Thoracic aorta (tissue), 2 donors: Measurements from ENCODE around the gene N4BP2L2. TPM values are rescaled to one million over a fixed set of nuclear protein-coding genes. Genes with fewer than 3 reads are reported as not detected.

Experiments used
- ATAC-seq: fragments of 150-250 bp; one replicate; pipeline ENCODE4 v1.8.0; 2017; ENCODE audit warnings: low read depth; ENCODE audit not compliant: insufficient number of reproducible peaks, low FRiP score
- DNase-seq: peaks from one replicate; pipeline ENCODE4 v3.0.0-alpha.2; 2020; ENCODE audit warnings: low spot score
- H3K27ac ChIP-seq, 2 donors: fragments of 200-600 bp; sonication (generic); 1 replicate in 1 of 2; 2 replicates in 1 of 2; pipeline ENCODE4 v1.5.1; 2016; ENCODE audit warnings: mild to moderate bottlenecking in 2 of 2, moderate library complexity in 2 of 2
- H3K27me3 ChIP-seq: fragments of 200-600 bp; sonication (generic); replicated peaks from 2 replicates; pipeline ENCODE4 v1.6.0; 2016; ENCODE audit warnings: mild to moderate bottlenecking; ENCODE audit not compliant: insufficient read depth
- H3K36me3 ChIP-seq: fragments of 200-600 bp; sonication (generic); one replicate; pipeline ENCODE4 v1.5.1; 2016
- H3K4me1 ChIP-seq, 2 donors: fragments of 200-600 bp; sonication (generic); 1 replicate in 1 of 2; 2 replicates in 1 of 2; pipeline versions ENCODE4 v1.5.1 to v1.6.0; 2016; ENCODE audit warnings: low read depth in 2 of 2, mild to moderate bottlenecking in 1 of 2; ENCODE audit not compliant: control insufficient read depth in 1 of 2
- H3K4me3 ChIP-seq: fragments of 200-600 bp; sonication (generic); 2 replicates; pipeline ENCODE4 v1.5.1; 2016; ENCODE audit warnings: mild to moderate bottlenecking
- H3K9me3 ChIP-seq: fragments of 200-600 bp; sonication (generic); 2 replicates; pipeline ENCODE4 v1.5.1; 2016
- total RNA-seq, 2 donors: library from RNA; depleted of rRNA; stranded (reverse); fragments of >200 nt; gene quantifications; one replicate each; pipeline versions ENCODE4 v1.1.0 to v1.2.3, GENCODE V29; 2016
- TF ChIP-seq, protein P1 (sequence below): fragments of 200-600 bp; sonication (generic); IDR thresholded peaks from one replicate; pipeline ENCODE4 v1.5.1; 2019; ENCODE audit warnings: antibody characterized with exemption

Gene N4BP2L2
- total RNA-seq, 2 donors from 2014 or later, result 135 to 251 TPM

DNA sequence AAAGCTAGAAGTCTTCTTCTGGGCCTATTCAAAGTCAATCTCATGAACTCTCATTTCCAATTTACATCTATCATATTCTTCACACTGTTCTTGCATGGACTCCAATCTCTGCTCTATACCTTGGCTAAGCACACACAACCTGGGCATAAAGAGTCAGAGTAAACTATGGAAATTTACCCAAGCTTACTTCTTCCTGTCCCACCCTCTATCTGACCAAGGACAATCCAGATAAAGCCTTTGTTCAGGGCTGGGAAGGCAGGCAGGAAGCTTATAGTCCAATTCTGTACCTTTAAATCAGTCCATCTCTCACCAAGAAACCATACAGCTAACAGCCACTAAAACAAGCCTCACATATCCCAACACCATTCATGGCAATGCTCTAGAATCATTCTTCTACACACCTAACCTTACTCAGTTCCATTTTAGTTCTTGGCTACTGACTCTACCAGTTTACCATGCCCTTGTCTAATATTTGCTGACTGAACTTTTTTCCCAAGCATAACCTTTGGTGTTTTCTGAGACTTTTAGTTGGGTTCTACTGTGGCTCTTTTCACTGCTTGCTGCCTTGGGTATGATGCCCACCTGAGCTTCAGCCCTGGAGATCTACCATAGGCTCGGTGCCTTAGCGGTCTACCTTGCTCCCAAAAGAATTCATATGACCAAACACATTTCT, 38.9 kb downstream of the N4BP2L2 start:
- Histone ChIP-seq H3K4me3 (no peak overlapping the region), H3K36me3 (no peaks in the 10 kb centered on the region), H3K9me3 (no peaks in the 10 kb centered on the region), H3K27me3 (no peaks in the 10 kb centered on the region), H3K4me1 (no peaks in the 10 kb centered on the region), H3K27ac (no peak overlapping the region)
- no peak for DNase-seq
- no peak for ATAC-seq
- TF ChIP-seq, protein P1, sequence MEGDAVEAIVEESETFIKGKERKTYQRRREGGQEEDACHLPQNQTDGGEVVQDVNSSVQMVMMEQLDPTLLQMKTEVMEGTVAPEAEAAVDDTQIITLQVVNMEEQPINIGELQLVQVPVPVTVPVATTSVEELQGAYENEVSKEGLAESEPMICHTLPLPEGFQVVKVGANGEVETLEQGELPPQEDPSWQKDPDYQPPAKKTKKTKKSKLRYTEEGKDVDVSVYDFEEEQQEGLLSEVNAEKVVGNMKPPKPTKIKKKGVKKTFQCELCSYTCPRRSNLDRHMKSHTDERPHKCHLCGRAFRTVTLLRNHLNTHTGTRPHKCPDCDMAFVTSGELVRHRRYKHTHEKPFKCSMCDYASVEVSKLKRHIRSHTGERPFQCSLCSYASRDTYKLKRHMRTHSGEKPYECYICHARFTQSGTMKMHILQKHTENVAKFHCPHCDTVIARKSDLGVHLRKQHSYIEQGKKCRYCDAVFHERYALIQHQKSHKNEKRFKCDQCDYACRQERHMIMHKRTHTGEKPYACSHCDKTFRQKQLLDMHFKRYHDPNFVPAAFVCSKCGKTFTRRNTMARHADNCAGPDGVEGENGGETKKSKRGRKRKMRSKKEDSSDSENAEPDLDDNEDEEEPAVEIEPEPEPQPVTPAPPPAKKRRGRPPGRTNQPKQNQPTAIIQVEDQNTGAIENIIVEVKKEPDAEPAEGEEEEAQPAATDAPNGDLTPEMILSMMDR, result no peak

DNA sequence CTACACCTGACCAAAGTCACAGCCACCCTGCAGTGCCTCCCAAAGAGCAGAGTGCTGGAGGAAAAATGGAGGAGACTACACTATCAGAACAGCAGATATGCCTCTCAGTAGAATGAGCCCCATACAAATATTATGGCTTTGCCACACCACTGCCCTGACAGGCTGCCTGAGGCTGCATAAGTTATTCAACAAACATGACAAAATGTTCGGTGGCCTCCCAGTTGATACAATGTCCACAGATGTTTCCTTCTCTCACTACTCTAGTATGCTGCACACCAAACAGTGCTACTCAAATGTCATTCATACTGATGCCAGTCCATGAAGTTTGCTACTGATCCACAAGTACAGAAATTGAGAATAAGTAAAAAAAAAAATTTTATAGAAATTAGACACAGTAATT, 41.0 kb downstream of the N4BP2L2 start:
- Histone ChIP-seq H3K27ac (no peak overlapping the region), H3K36me3 (no peaks in the 10 kb centered on the region), H3K9me3 (no peaks in the 10 kb centered on the region), H3K27me3 (no peaks in the 10 kb centered on the region), H3K4me3 (no peak overlapping the region), H3K4me1 (no peaks in the 10 kb centered on the region)
- TF ChIP-seq, protein P1, result no peak
- ATAC-seq (no peak), DNase-seq (no peak)

DNA sequence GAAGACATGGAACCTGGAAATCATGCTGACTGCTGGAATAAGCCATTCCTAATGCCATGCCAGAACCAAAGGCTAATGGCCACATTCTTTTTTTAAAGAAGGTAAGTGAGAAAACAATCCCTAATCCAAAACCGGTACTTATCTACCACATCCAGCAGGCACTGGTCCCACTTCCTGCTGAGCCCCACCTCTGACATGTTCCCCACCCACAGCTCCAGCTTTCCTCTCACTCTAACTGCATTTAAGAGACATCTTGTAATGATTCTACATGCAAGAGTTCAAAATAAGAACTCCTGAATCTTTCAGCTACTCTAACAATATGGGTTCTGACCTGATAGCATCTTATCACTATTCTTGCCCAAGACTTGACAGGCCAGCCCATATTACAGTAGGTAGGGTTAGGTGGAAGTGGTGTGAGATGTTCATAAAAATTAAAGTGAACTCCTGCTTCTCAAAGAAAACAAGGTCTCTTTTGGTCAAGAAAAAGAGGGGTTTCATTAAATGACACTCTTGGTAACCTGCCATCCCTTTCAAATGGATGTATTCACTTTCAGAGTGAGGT, 41.9 kb downstream of the N4BP2L2 start:
- DNase-seq, result no peak
- ATAC-seq, result no peak
- no peaks in the 10 kb centered on the region for H3K27me3 ChIP-seq
- H3K4me3 ChIP-seq, result no peak overlapping the region
- no peaks in the 10 kb centered on the region for H3K4me1 ChIP-seq
- H3K36me3 ChIP-seq, result no peaks in the 10 kb centered on the region
- TF ChIP-seq, protein P1, result no peak
- H3K9me3 ChIP-seq, result no peaks in the 10 kb centered on the region
- H3K27ac ChIP-seq, result no peak overlapping the region

DNA sequence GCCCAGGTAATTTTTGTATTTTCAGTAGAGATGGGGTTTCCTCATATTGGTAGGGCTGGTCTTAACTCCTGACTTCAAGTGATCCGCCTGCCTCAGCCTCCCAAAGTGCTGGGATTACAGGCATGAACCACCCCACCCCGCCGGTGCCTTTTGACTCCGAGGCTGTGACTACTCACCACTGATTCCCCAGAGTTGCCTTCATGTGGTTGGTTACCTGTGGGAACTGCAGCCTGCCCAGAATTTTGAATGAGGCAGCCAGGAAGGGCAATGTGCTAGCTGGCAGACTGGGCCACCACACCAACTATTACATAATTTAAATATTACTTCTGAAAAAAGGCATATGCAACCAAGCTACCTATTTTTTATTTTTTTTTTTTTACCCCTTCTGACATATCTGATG, 42.8 kb downstream of the N4BP2L2 start:
- TF ChIP-seq, protein P1, result no peak
- Histone ChIP-seq H3K27me3 (no peaks in the 10 kb centered on the region), H3K4me1 (no peaks in the 10 kb centered on the region), H3K9me3 (no peaks in the 10 kb centered on the region), H3K4me3 (no peak overlapping the region), H3K27ac (no peak overlapping the region), H3K36me3 (no peaks in the 10 kb centered on the region)
- ATAC-seq, result no peak
- DNase-seq, result no peak

DNA sequence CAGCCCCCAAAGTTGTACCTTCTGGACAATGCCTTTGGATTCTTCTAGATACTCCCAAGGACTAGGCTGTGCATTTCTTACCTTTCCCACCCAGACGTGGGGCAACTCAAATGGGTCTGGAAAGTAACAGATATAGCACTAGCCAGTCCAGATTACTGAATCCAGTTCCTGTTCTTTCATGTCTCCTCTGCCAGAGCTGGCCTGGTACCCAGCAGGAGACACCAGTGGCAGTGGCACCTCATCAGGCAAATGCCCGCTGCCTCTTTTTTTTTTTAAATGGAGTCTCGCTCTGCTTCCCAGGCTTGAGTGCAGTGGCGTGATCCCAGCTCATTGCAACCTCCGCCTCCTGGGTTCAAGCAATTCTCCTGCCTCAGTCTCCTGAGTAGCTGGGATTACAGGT, 43.2 kb downstream of the N4BP2L2 start:
- no peak for ATAC-seq
- TF ChIP-seq, protein P1, result no peak
- no peaks in the 10 kb centered on the region for H3K36me3 ChIP-seq
- no peak overlapping the region for H3K27ac ChIP-seq
- no peaks in the 10 kb centered on the region for H3K4me1 ChIP-seq
- H3K9me3 ChIP-seq, result no peaks in the 10 kb centered on the region
- no peak overlapping the region for H3K4me3 ChIP-seq
- no peaks in the 10 kb centered on the region for H3K27me3 ChIP-seq
- no peak for DNase-seq
